GM12878 (cell line): Measurements from ENCODE around the gene AOC3. TPM values are rescaled to one million over a fixed set of nuclear protein-coding genes. Genes with fewer than 3 reads are reported as not detected.

Experiments
- ATAC-seq: fragments of 200-7000 bp; cut with Tn5 transposase; 3 replicates; pipeline ENCODE4 v1.9.1; 2020; ENCODE audit warnings: mild to moderate bottlenecking, moderate library complexity
- BruUV-seq: library from RNA; stranded (reverse); fragments of 400-500 nt; replicated peaks from 2 replicates; lab custom pipeline; 2021; lab: Mats Ljungman, UMichigan
- CTCF ChIA-PET: fragments of 300-600 bp; sonication (Branson Sonifier 250); formaldehyde crosslinking; extraction: SDS; loops from one replicate; lab custom pipeline; 2021; ENCODE audit warnings: inconsistent platforms; lab: Yijun Ruan, JAX
- POLR2A ChIA-PET: fragments of 350-600 bp; formaldehyde crosslinking; extraction: SDS; loops from one replicate; lab custom pipeline; 2021; ENCODE audit warnings: inconsistent platforms; lab: Charles Lee
- RAD21 ChIA-PET: fragments of 300-600 bp; sonication (Branson Sonifier 250); formaldehyde crosslinking; loops from one replicate; lab custom pipeline; 2023; ENCODE audit warnings: antibody characterized with exemption; ENCODE audit not compliant: unreplicated experiment; lab: Charles Lee
- SMC1A ChIA-PET: fragments of 300-600 bp; sonication (Branson Sonifier 250); formaldehyde crosslinking; loops from one replicate; lab custom pipeline; 2023; ENCODE audit not compliant: unreplicated experiment, uncharacterized antibody; lab: Charles Lee
- DNase-seq: peaks from one replicate; pipeline ENCODE4 v3.0.0-alpha.2; 2011; ENCODE audit warnings: low read depth, low spot score
- FAIRE-seq: peaks from 3 replicates; lab custom pipeline; 2011; peaks lifted over from hg19 to GRCh38; lab: Jason Lieb, UNC
- H2AFZ ChIP-seq: 2 replicates; pipeline ENCODE4 v1.6.0; 2011; ENCODE audit warnings: low read depth, low read length, control low read depth; ENCODE audit not compliant: control insufficient read depth
- H3K27ac ChIP-seq: 2 replicates; pipeline ENCODE4 v1.5.1; 2011; ENCODE audit warnings: control low read depth; ENCODE audit not compliant: control insufficient read depth, insufficient read depth
- H3K27me3 ChIP-seq, 2 experiments: replicated peaks in 1 of 2; 2 replicates each; pipeline versions ENCODE4 v1.6.0 to v1.6.1; 2011; ENCODE audit warnings: low read length in 1 of 2; ENCODE audit not compliant: control insufficient read depth in 2 of 2, insufficient read depth in 2 of 2
- H3K36me3 ChIP-seq, 2 experiments: 2 replicates each; pipeline ENCODE4 v1.5.1; 2011; ENCODE audit warnings: low read length in 1 of 2; ENCODE audit not compliant: control insufficient read depth in 2 of 2, insufficient read depth in 2 of 2
- H3K4me1 ChIP-seq: 2 replicates; pipeline ENCODE4 v1.6.1; 2011; ENCODE audit warnings: mild to moderate bottlenecking, low read length, moderate library complexity, mixed read lengths; ENCODE audit not compliant: control insufficient read depth, insufficient read depth
- H3K4me2 ChIP-seq: 2 replicates; pipeline ENCODE4 v1.6.0; 2011; ENCODE audit warnings: control low read depth; ENCODE audit not compliant: control insufficient read depth, insufficient read depth
- H3K4me3 ChIP-seq: fragments of 200-600 bp; sonication (generic); 2 replicates; pipeline ENCODE4 v1.5.1; 2016
- H3K79me2 ChIP-seq: 2 replicates; pipeline ENCODE4 v1.6.0; 2011; ENCODE audit warnings: low read length; ENCODE audit not compliant: control insufficient read depth, insufficient read depth
- H3K9ac ChIP-seq: 2 replicates; pipeline ENCODE4 v1.8.0; 2011; ENCODE audit warnings: low read length, control low read depth, mixed read lengths; ENCODE audit not compliant: control insufficient read depth, insufficient read depth
- H3K9me3 ChIP-seq: replicated peaks from 3 replicates; pipeline ENCODE4 v1.5.1; 2011; ENCODE audit warnings: mild to moderate bottlenecking, low read length; ENCODE audit not compliant: control insufficient read depth, insufficient read depth
- H4K20me1 ChIP-seq: 2 replicates; pipeline ENCODE4 v1.6.0; 2011; ENCODE audit not compliant: control insufficient read depth, insufficient read depth
- FOXK2 ChIP-seq: fragments of 450-650 bp; IDR thresholded peaks from 2 replicates; pipeline ENCODE4 v1.6.1; 2017; ENCODE audit warnings: mild to moderate bottlenecking, moderate library complexity
- MTA3 ChIP-seq: IDR thresholded peaks from 2 replicates; pipeline ENCODE4 v1.6.1; 2012; ENCODE audit warnings: low read length, inconsistent platforms, borderline replicate concordance
- NFIC ChIP-seq: IDR thresholded peaks from 2 replicates; pipeline ENCODE4 v1.6.1; 2012; ENCODE audit warnings: low read depth, mild to moderate bottlenecking, inconsistent platforms, low read length, moderate library complexity
- PML ChIP-seq: IDR thresholded peaks from 2 replicates; pipeline ENCODE4 v1.6.1; 2012; ENCODE audit warnings: low read length, inconsistent platforms
- POLR2A ChIP-seq: IDR thresholded peaks from 2 replicates; pipeline ENCODE4 v1.6.1; 2011; ENCODE audit warnings: low read depth, mild to moderate bottlenecking, low read length
- RAD21 ChIP-seq: IDR thresholded peaks from 2 replicates; pipeline ENCODE4 v1.6.1; 2011; ENCODE audit warnings: mild to moderate bottlenecking, low read depth, low read length, moderate library complexity; ENCODE audit not compliant: insufficient read depth
- SMC3 ChIP-seq: IDR thresholded peaks from 2 replicates; pipeline ENCODE4 v1.6.1; 2011; ENCODE audit warnings: low read length, improper control_type of control experiment, borderline replicate concordance
- YBX1 ChIP-seq: fragments of 450-650 bp; IDR thresholded peaks from 2 replicates; pipeline ENCODE4 v1.6.1; 2016; ENCODE audit warnings: antibody characterized with exemption
- YY1 ChIP-seq: IDR thresholded peaks from 2 replicates; pipeline ENCODE4 v1.6.1; 2011; ENCODE audit warnings: low read depth, mild to moderate bottlenecking, low read length
- ZNF384 ChIP-seq: IDR thresholded peaks from 2 replicates; pipeline ENCODE4 v1.6.1; 2012; ENCODE audit warnings: low read depth, mild to moderate bottlenecking, low read length, improper control_type of control experiment, borderline replicate concordance
- WGBS: methylation state at CpG from one replicate; pipeline ENCODE4 v1.1.6; 2016; ENCODE audit warnings: low lambda C conversion rate; ENCODE audit not compliant: insufficient replicate concordance, insufficient coverage; ENCODE audit errors: missing lambda C conversion rate; 5-methylcytosine and 5-hydroxymethylcytosine counted together
- in situ Hi-C: fragments of 300-500 bp; cut with MboI; formaldehyde crosslinking; loops from 9 replicates; pipeline ENCODE4 v1.14.3; 2018; ENCODE audit warnings: mixed read lengths
- intact Hi-C: fragments of 100-400 bp; cut with micrococcal nuclease; formaldehyde crosslinking; loops from one replicate; pipeline ENCODE4 v1.14.2; 2022; ENCODE audit not compliant: unreplicated experiment
- polyA plus RNA-seq, 11 experiments: library from polyadenylated mRNA; depleted of rRNA in 4 of 11; unstranded in 6 of 11; stranded (reverse) in 5 of 11; fragments of >200 nt; fragmentation: Nextera tagmentation in 4 of 11; fragmentation: Illumina TruSeq in 1 of 11; extraction: Ambion mirVana in 4 of 11; extraction: Trizol in 1 of 11; gene quantifications; 1 replicate in 1 of 11; 2 replicates in 10 of 11; pipeline versions ENCODE4 v1.2.1 to v1.2.3, GENCODE V29; 2011 to 2016; ENCODE audit warnings: inconsistent platforms in 2 of 11, missing spikeins in 2 of 11, low read depth in 1 of 11
- total RNA-seq, 4 experiments: library from RNA; depleted of rRNA in 3 of 4; stranded (reverse); fragments of >200 nt in 3 of 4; fragmentation: Illumina TruSeq in 1 of 4; extraction: Trizol in 1 of 4; gene quantifications; 2 replicates each; pipeline versions ENCODE4 v1.2.1 to v1.2.3, GENCODE V29; 2013 to 2021
- TF ChIP-seq, protein P1 (sequence below), 3 experiments: IDR thresholded peaks in 2 of 3; conservative IDR thresholded peaks in 1 of 3; 2 replicates each; pipeline ENCODE4 v1.5.1; 2011; ENCODE audit warnings: low read depth in 3 of 3, low read length in 3 of 3, mild to moderate bottlenecking in 3 of 3, control low read depth in 2 of 3, moderate library complexity in 2 of 3, inconsistent platforms in 1 of 3, mixed read lengths in 1 of 3; ENCODE audit not compliant: control insufficient read depth in 2 of 3, insufficient read depth in 1 of 3; ENCODE audit errors: extremely low read depth in 1 of 3
- TF ChIP-seq, protein P2 (sequence below): IDR thresholded peaks from 2 replicates; pipeline ENCODE4 v1.6.1; 2012; ENCODE audit warnings: low read length, inconsistent platforms

The AOC3 gene
- total and polyA plus RNA-seq, 10 of the 15 experiments (the other 5 are each of a cell fraction or from before 2014, with no cell fraction given): 0.02 to 0.91 (median 0.34) TPM; not detected in 2

DNA sequence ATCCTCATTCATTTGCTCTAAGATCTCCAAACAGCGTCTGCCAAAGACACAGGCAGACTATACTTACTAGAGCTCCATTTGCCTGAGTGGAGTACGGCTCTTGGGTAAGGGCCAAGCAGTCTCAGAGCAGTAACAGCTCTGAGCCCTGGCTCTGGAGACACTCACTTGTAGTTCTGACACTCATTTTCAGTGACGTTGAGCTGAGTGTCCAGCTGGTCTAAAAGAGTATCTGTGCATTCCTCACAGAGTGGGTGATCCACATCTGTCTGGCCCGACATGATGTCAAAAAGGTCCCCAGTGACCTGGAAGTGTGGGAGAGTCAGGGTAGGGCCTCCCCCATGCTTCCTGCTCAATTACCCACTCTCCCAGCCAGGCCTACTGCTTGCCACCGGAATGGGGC, 32.6 kb upstream of the AOC3 start:
- RAD21 ChIA-PET: no interaction called here
- no TSS peak for BruUV-seq
- Histone ChIP-seq H3K9me3 (no peaks in the 10 kb centered on the region), H3K27me3 (no peaks in the 10 kb centered on the region), H4K20me1 (no peaks in the 10 kb centered on the region), H3K27ac (no peak overlapping the region), H3K4me2 (no peak overlapping the region), H3K4me3 (no peak overlapping the region), H3K9ac (no peak overlapping the region), H2AFZ (no peak overlapping the region), H3K79me2 (peaks cover 12% of the 10 kb centered on the region), H3K36me3 (peaks cover 11 to 33% of the 10 kb centered on the region in 2 experiments), H3K4me1 (peaks cover 6% of the 10 kb centered on the region; the same call in 1 of the 2 replicates)
- TF ChIP-seq POLR2A: 0 out of 2 replicates have a peak, but pooled peaks have one; percentile 22
- no peak for TF ChIP-seq FOXK2
- in situ Hi-C loops (no loop called here), intact Hi-C loops (no loop called here)
- 80% methylated on average over 5 of the region's 5 CpGs for WGBS
- ATAC-seq (no peak), FAIRE-seq (no peak), DNase-seq (no peak)
- POLR2A ChIA-PET: no interaction called here
- SMC1A ChIA-PET: interaction anchor here (0.7 to 0.9 kb wide), 2 partner anchors 18 to 179 kb away, joined by 3 to 4 read pairs; partner anchors contain the start of gene RPL27
- CTCF ChIA-PET: interaction anchor here (0.7 to 3.9 kb wide), 8 partner anchors 9 to 240 kb away, joined by 3 to 17 read pairs (median 4); partner anchors contain the start of gene RPL27

DNA sequence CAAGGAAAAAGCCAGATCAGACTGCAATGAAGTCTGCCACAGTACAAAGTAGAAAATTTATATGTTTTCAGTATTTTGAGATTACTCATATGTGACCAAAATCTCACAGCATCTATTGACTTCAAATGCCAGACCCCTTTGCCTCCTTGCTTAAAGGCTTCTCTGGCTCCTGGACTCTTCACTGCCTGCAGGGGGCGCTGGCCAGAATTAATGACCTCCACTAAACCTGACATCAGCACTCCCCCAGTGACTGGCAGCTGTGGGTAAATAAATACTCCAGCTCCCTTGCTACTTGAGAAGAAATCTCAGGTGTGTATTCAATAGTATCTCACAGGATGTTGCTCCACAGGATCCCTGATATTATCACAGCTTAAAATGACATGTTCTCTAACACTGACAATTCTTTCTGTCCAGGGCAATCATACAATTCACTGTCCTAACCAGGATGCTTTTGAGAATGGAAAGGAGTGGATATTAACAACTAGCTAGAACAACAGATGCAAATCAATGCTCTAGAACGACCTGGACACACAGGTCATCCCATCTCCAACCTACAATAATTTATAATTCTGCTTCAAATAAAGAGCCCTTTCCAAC, 31.0 kb upstream of the AOC3 start:
- H4K20me1 ChIP-seq: no peaks in the 10 kb centered on the region
- ChIA-PET POLR2A (interaction anchor here (1.1 kb wide), 1 partner anchor 13 kb away, joined by 3 read pairs; the partner anchor contains the start of gene PSME3), RAD21 (interaction anchor here (0.5 to 1.1 kb wide), 3 partner anchors 39 to 178 kb away, joined by 3 to 4 read pairs (median 4); partner anchors contain the start of genes RPL27 and WNK4), SMC1A (interaction anchor here (0.5 to 1.9 kb wide), 7 partner anchors 16 to 354 kb away, joined by 3 to 4 read pairs (median 3); partner anchors contain the start of genes CNTD1, COA3, RPL27 and VPS25), CTCF (interaction anchor here (0.7 to 6.1 kb wide), 24 partner anchors 8 to 664 kb away, joined by 3 to 81 read pairs (median 4); partner anchors contain the start of genes AOC2, COA3, DHX8 and PSMC3IP)
- H3K4me1 ChIP-seq: peaks cover 6% of the 10 kb centered on the region; the same call in 1 of the 2 replicates
- H3K36me3 ChIP-seq: peaks cover 11 to 26% of the 10 kb centered on the region in 2 experiments
- WGBS: 0% methylated on average over 2 of the region's 2 CpGs
- no peak overlapping the region for H3K4me3 ChIP-seq
- H3K79me2 ChIP-seq: peaks cover 20% of the 10 kb centered on the region
- no peak overlapping the region for H2AFZ ChIP-seq
- in situ Hi-C loops (no loop called here), intact Hi-C loops (no loop called here)
- no peak overlapping the region for H3K27ac ChIP-seq
- H3K27me3 ChIP-seq: no peaks in the 10 kb centered on the region
- FAIRE-seq (peak; percentile 69), ATAC-seq (peak; percentile 69), DNase-seq (no peak)
- no peak overlapping the region for H3K9ac ChIP-seq
- no peaks in the 10 kb centered on the region for H3K9me3 ChIP-seq
- H3K4me2 ChIP-seq: no peak overlapping the region
- no TSS peak for BruUV-seq
- TF ChIP-seq ZNF384 (no peak), NFIC (no peak), YBX1 (no peak), SMC3 (peak; percentile 47; the same call in 1 of the 2 replicates), PML (no peak), RAD21 (peak; percentile 31; the same call in 1 of the 2 replicates), YY1 (0 out of 2 replicates have a peak, but pooled peaks have one; percentile 53), MTA3 (no peak)
- TF ChIP-seq, protein P1, sequence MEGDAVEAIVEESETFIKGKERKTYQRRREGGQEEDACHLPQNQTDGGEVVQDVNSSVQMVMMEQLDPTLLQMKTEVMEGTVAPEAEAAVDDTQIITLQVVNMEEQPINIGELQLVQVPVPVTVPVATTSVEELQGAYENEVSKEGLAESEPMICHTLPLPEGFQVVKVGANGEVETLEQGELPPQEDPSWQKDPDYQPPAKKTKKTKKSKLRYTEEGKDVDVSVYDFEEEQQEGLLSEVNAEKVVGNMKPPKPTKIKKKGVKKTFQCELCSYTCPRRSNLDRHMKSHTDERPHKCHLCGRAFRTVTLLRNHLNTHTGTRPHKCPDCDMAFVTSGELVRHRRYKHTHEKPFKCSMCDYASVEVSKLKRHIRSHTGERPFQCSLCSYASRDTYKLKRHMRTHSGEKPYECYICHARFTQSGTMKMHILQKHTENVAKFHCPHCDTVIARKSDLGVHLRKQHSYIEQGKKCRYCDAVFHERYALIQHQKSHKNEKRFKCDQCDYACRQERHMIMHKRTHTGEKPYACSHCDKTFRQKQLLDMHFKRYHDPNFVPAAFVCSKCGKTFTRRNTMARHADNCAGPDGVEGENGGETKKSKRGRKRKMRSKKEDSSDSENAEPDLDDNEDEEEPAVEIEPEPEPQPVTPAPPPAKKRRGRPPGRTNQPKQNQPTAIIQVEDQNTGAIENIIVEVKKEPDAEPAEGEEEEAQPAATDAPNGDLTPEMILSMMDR (IDR thresholded peaks at IDR 0.05 in 2 of 3, conservative IDR thresholded peaks at IDR 0.05 in 1 of 3; ENCODE audit: control insufficient read depth in 2 of 3, extremely low read depth in 1 of 3, insufficient read depth in 1 of 3, low read depth in 3 of 3, low read length in 3 of 3): peak; percentile 68 to 88 (median 74)
- TF ChIP-seq, protein P2, sequence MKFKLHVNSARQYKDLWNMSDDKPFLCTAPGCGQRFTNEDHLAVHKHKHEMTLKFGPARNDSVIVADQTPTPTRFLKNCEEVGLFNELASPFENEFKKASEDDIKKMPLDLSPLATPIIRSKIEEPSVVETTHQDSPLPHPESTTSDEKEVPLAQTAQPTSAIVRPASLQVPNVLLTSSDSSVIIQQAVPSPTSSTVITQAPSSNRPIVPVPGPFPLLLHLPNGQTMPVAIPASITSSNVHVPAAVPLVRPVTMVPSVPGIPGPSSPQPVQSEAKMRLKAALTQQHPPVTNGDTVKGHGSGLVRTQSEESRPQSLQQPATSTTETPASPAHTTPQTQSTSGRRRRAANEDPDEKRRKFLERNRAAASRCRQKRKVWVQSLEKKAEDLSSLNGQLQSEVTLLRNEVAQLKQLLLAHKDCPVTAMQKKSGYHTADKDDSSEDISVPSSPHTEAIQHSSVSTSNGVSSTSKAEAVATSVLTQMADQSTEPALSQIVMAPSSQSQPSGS: 0 out of 2 replicates have a peak, but pooled peaks have one; percentile 29
